Measurements from ENCODE around the gene PLEKHM2. TPM values are rescaled to one million over a fixed set of nuclear protein-coding genes. Genes with fewer than 3 reads are reported as not detected.

The PLEKHM2 gene
- total RNA-seq, 1 experiment from 2014 or later = 38.5 TPM

DNA sequence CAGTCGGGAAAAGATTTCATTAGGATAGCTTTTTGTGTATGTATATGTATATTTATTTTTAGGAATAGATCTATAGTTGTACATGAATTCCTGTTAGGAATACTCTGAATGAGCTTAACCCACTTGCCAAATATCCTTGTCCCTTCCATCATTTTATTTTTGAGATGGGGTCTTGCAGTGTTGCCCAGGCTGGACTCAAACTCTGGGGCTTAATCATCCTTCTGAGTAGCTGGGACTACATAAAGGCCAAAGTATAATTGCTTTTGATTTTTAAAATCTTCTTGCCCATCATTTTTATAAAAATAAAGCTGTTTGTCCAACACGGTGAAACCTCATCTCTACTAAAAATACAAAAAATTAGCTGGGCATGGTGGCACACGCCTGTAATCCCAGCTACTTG, 20.2 kb upstream of the PLEKHM2 start:
- ChIA-PET CTCF (no interaction called here), POLR2A (no interaction called here), RAD21 (ENCODE audit: low non-redundant PET in 1 of 2, low total read pairs in 2 of 2, uncharacterized antibody in 2 of 2, unreplicated experiment in 2 of 2) (no interaction called here)
- ATAC-seq (no peak), DNase-seq (ENCODE audit: low read depth, low spot score) (no peak)
- Histone ChIP-seq H3K9me2 (ENCODE audit: insufficient read depth) (no peaks in the 10 kb centered on the region), H3K4me2 (ENCODE audit: low read length) (no peak overlapping the region), H3K27ac (ENCODE audit: low read depth, low read length) (no peak overlapping the region), H3K4me1 (ENCODE audit: control insufficient read depth in 1 of 2, insufficient read depth in 2 of 2, low read length in 2 of 2) (no peaks in the 10 kb centered on the region), H3K9ac (ENCODE audit: low read length) (no peak overlapping the region), H2AFZ (ENCODE audit: low read depth, low read length, poor library complexity, severe bottlenecking) (no peak overlapping the region), H3K79me2 (ENCODE audit: insufficient read depth, low read length) (no peaks in the 10 kb centered on the region), H3K9me3 (ENCODE audit: control insufficient read depth in 1 of 2, insufficient read depth in 1 of 2, low read depth in 1 of 2, low read length in 2 of 2) (no peaks in the 10 kb centered on the region), H3K36me3 (ENCODE audit: control insufficient read depth in 1 of 2, insufficient read depth in 2 of 2, low read length in 2 of 2) (peaks cover 28 to 31% of the 10 kb centered on the region in 2 experiments), H3K27me3 (ENCODE audit: insufficient read depth, low read length) (no peaks in the 10 kb centered on the region), H3K4me3 (replicated peaks in 1 of 2; ENCODE audit: low read depth in 1 of 2, low read length in 2 of 2) (no peak overlapping the region), H4K20me1 (ENCODE audit: insufficient read depth) (no peaks in the 10 kb centered on the region)
- TF ChIP-seq CTCF (IDR thresholded peaks at IDR 0.05 in 2 of 3, conservative IDR thresholded peaks at IDR 0.05 in 1 of 3; ENCODE audit: borderline replicate concordance in 1 of 3, insufficient read depth in 1 of 3, low read depth in 2 of 3, low read length in 2 of 3) = no peak
- no peak for TF ChIP-seq POLR2A (IDR thresholded peaks at IDR 0.05; ENCODE audit: borderline replicate concordance, extremely low read depth, insufficient read depth, insufficient read length)
- no peak for TF ChIP-seq FOSL1 (IDR thresholded peaks at IDR 0.05; ENCODE audit: low read depth)
- no peak for TF ChIP-seq POLR2AphosphoS5 (IDR thresholded peaks at IDR 0.05; ENCODE audit: low read depth, low read length)
- no TSS peak for BruUV-seq (replicated peaks)
- intact Hi-C loops (cut with micrococcal nuclease) = no loop called here

GRCh38 chr1:15667362-15667761, 16.8 kb upstream of the PLEKHM2 start:
- POLR2A ChIA-PET = no interaction called here
- Histone ChIP-seq H3K79me2 (ENCODE audit: insufficient read depth, low read length) (no peaks in the 10 kb centered on the region), H2AFZ (ENCODE audit: low read depth, low read length, poor library complexity, severe bottlenecking) (no peak overlapping the region), H3K27me3 (ENCODE audit: insufficient read depth, low read length) (no peaks in the 10 kb centered on the region), H3K9ac (ENCODE audit: low read length) (no peak overlapping the region), H3K4me2 (ENCODE audit: low read length) (no peak overlapping the region), H3K27ac (ENCODE audit: low read depth, low read length) (no peak overlapping the region), H3K4me1 (ENCODE audit: control insufficient read depth in 1 of 2, insufficient read depth in 2 of 2, low read length in 2 of 2) (no peaks in the 10 kb centered on the region), H3K4me3 (replicated peaks in 1 of 2; ENCODE audit: low read depth in 1 of 2, low read length in 2 of 2) (no peak overlapping the region), H3K9me3 (ENCODE audit: control insufficient read depth in 1 of 2, insufficient read depth in 1 of 2, low read depth in 1 of 2, low read length in 2 of 2) (no peaks in the 10 kb centered on the region), H3K36me3 (ENCODE audit: control insufficient read depth in 1 of 2, insufficient read depth in 2 of 2, low read length in 2 of 2) (peaks cover 0 to 5% of the 10 kb centered on the region in 2 experiments; a peak in 1 of 4 replicates), H3K9me2 (ENCODE audit: insufficient read depth) (no peaks in the 10 kb centered on the region), H4K20me1 (ENCODE audit: insufficient read depth) (no peaks in the 10 kb centered on the region)
- no TSS peak for BruUV-seq (replicated peaks)
- CTCF ChIA-PET = no interaction called here
- DNase-seq (ENCODE audit: low read depth, low spot score) (no peak), ATAC-seq (no peak)
- intact Hi-C loops (cut with micrococcal nuclease) = no loop called here
- RAD21 ChIA-PET (ENCODE audit: low non-redundant PET in 1 of 2, low total read pairs in 2 of 2, uncharacterized antibody in 2 of 2, unreplicated experiment in 2 of 2) = no interaction called here
- TF ChIP-seq ZNF274 (IDR thresholded peaks at IDR 0.05; ENCODE audit: low read depth, low read length) = no peak
- no peak for TF ChIP-seq ZBTB33 (IDR thresholded peaks at IDR 0.05; ENCODE audit: extremely low read depth, insufficient replicate concordance, low read length)
- TF ChIP-seq CTCF (IDR thresholded peaks at IDR 0.05 in 2 of 3, conservative IDR thresholded peaks at IDR 0.05 in 1 of 3; ENCODE audit: borderline replicate concordance in 1 of 3, insufficient read depth in 1 of 3, low read depth in 2 of 3, low read length in 2 of 3) = no peak
- TF ChIP-seq RAD21 (IDR thresholded peaks at IDR 0.05; ENCODE audit: low read depth) = no peak
- no peak for TF ChIP-seq ELF1 (IDR thresholded peaks at IDR 0.05; ENCODE audit: borderline replicate concordance, low read depth)
- no peak for TF ChIP-seq ZFX (IDR thresholded peaks at IDR 0.05)
- no peak for TF ChIP-seq CBX3 (IDR thresholded peaks at IDR 0.05; ENCODE audit: low read depth)
- no peak for TF ChIP-seq SRF (IDR thresholded peaks at IDR 0.05; ENCODE audit: low read depth)
- TF ChIP-seq SP1 (IDR thresholded peaks at IDR 0.05; ENCODE audit: low read depth) = no peak
- TF ChIP-seq MAX (IDR thresholded peaks at IDR 0.05) = no peak
- TF ChIP-seq FOSL1 (IDR thresholded peaks at IDR 0.05; ENCODE audit: low read depth) = no peak
- TF ChIP-seq ATF3 (IDR thresholded peaks at IDR 0.05) = no peak
- TF ChIP-seq POLR2AphosphoS5 (IDR thresholded peaks at IDR 0.05; ENCODE audit: low read depth, low read length) = no peak

All from HCT116 (cell line).